RWPE1 (cell line): ENCODE data around the gene MCUB.
"Not testable (repeated sequence)": the region's sequence is repeated elsewhere in the genome, so short reads cannot be mapped to it uniquely, and the experiment has no call there.

ENCODE experiments used
- CTCF ChIA-PET: fragments of 350-600 bp; sonication (Branson Sonifier 250); formaldehyde crosslinking; extraction: SDS; loops from one replicate; lab custom pipeline; 2021; lab: Yijun Ruan, JAX
- POLR2A ChIA-PET: fragments of 400-600 bp; formaldehyde crosslinking; extraction: SDS; loops from one replicate; lab custom pipeline; 2020; ENCODE audit warnings: antibody characterized with exemption; ENCODE audit not compliant: low non-redundant PET; lab: Yijun Ruan, JAX
- DNase-seq: peaks from one replicate; pipeline ENCODE4 v3.0.0; 2012; ENCODE audit warnings: low spot score
- H3K27ac ChIP-seq: fragments of 450-650 bp; 2 replicates; pipeline ENCODE4 v1.5.1; 2017
- TF ChIP-seq, protein P1 (sequence below): fragments of 450-650 bp; conservative IDR thresholded peaks from 2 replicates; pipeline ENCODE4 v1.5.1; 2017; ENCODE audit warnings: low read depth, mild to moderate bottlenecking

Gene MCUB

DNA sequence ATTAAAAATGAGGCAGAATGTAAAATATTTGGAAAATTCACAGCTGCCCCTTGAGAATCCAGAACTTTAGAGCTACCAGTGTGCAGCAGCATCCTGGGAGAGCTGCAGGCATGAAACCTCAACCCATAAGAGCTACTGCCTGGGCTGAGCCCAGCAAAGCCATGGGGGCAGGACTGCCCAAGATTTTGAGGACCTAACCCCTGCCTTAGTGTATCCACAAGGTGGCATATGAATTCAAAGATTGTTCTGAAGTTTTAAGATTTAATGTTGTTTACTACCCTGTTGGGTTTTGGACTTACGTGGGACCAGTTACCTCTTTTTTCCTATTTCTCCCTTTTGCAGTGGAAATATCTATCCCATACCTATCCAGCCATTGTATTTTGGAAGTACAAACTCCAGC is 116.8 kb downstream of the MCUB start:
- no peak for DNase-seq
- TF ChIP-seq, protein P1, sequence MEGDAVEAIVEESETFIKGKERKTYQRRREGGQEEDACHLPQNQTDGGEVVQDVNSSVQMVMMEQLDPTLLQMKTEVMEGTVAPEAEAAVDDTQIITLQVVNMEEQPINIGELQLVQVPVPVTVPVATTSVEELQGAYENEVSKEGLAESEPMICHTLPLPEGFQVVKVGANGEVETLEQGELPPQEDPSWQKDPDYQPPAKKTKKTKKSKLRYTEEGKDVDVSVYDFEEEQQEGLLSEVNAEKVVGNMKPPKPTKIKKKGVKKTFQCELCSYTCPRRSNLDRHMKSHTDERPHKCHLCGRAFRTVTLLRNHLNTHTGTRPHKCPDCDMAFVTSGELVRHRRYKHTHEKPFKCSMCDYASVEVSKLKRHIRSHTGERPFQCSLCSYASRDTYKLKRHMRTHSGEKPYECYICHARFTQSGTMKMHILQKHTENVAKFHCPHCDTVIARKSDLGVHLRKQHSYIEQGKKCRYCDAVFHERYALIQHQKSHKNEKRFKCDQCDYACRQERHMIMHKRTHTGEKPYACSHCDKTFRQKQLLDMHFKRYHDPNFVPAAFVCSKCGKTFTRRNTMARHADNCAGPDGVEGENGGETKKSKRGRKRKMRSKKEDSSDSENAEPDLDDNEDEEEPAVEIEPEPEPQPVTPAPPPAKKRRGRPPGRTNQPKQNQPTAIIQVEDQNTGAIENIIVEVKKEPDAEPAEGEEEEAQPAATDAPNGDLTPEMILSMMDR = no peak
- H3K27ac ChIP-seq = no peak overlapping the region
- CTCF ChIA-PET = no interaction called here
- POLR2A ChIA-PET = no interaction called here

DNA sequence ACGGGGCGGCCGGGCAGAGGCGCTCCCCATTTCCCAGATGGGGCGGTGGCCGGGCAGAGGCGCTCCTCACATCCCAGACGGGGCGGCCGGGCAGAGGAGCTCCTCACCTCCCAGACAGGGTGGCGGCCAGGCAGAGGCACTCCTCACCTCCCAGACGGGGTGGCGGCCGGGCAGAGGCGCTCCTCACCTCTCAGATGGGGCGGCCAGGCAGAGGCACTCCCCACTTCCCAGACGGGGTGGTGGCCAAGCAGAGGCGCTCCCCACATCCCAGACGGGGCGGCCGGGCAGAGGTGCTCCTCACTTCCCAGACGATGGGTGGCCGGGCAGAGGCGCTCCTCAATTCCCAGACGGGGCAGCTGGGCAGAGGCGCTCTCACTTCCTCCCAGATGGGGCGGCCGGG is 118.4 kb downstream of the MCUB start:
- DNase-seq, POLR2A ChIA-PET, H3K27ac ChIP-seq: not testable (repeated sequence)
- CTCF ChIA-PET = interaction anchor here (0.6 kb wide), 1 partner anchor 927 kb away, joined by 3 read pairs; no protein-coding TSS in a partner anchor

DNA sequence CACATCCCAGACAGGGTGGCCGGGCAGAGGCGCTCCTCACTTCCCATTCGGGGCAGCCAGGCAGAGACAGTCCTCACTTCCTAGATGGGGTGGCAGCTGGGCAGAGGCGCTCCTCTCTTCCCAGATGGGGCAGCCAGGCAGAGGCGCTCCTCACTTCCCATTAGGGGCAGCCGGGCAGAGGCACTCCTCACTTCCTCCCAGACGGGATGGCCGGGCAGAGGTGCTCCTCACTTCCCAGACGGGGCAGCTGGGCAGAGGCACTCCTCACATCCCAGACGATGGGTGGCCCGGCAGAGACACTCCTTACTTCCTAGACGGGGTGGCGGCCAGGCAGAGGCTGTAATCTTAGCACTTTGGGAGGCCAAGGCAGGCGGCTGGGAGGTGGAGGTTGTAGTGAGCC is 118.9 kb downstream of the MCUB start:
- DNase-seq, POLR2A ChIA-PET, H3K27ac ChIP-seq, CTCF ChIA-PET: not testable (repeated sequence)

DNA sequence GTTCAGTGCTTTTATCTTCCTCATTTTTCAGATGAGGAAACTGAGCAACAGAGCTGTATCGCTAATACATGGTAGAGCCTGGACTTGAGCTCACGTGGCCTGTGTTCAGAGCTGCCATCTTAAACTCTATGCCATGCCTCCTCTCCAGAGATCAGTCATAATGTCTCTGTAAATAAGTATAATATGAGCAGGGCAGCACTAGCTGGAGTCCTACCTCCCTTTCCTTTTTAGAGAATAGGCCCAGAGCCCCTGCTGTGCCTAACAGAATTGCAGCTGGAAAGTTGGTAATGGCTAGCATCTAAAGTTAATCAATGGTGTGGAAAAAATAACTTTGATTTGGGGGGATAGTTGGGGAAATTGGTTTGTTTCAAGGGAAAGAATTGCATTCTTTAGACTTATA is 122.8 kb downstream of the MCUB start:
- CTCF ChIA-PET = no interaction called here
- DNase-seq = no peak
- no peak overlapping the region for H3K27ac ChIP-seq
- TF ChIP-seq, protein P1 = no peak
- POLR2A ChIA-PET = no interaction called here

DNA sequence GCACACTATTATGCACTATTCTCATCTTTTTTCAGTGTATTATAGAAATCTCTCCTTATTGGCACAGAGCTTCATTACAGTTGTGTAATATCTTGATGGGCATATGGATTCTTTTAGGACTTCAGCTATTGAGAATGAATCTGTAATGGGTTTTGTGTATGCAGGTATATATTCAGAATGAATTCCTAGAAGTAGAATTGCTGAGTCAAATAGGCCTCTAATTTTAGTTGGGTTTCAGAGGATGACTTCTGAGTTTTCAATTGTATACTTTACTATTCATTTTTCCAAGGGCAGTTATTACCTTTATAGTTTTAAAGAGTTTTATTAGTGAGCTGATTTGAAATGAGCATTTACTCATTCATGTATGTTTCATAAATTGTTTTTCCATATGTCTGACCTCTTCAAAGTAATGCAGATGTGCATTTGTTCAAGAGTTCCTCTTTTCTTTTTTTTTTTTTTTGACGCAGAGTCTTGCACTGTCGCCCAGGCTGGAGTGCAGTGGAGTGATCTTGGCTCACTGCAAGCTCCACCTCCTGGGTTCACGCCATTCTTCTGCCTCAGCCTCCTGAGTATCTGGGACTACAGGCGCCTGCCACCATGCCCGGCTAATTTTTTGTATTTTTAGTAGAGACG is 123.7 kb downstream of the MCUB start:
- CTCF ChIA-PET = interaction anchor here (0.6 kb wide), 1 partner anchor 73 kb away, joined by 3 read pairs; no protein-coding TSS in a partner anchor
- DNase-seq = no peak
- POLR2A ChIA-PET = no interaction called here
- no peak overlapping the region for H3K27ac ChIP-seq
- TF ChIP-seq, protein P1 = no peak

DNA sequence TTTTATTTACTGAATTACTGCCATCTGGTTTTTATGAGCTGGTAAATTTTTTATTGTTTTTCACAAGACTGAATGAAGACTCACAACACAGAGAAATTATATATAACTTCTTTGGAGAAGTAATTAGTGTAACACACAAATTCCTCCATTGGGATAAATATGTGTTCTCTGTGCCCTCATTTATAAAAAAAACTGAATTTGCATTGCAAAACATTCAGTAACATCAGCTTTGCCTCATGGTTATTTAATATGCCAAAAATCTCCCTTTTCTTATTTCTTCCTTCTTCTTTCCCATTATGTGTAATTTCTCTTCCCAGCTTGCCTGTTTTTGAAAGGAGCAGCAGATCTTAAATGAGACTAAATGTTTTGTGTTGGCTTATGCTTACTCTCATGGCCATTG is 124.7 kb downstream of the MCUB start:
- ChIA-PET POLR2A (no interaction called here), CTCF (no interaction called here)
- DNase-seq = no peak
- no peak overlapping the region for H3K27ac ChIP-seq
- TF ChIP-seq, protein P1 = no peak

DNA sequence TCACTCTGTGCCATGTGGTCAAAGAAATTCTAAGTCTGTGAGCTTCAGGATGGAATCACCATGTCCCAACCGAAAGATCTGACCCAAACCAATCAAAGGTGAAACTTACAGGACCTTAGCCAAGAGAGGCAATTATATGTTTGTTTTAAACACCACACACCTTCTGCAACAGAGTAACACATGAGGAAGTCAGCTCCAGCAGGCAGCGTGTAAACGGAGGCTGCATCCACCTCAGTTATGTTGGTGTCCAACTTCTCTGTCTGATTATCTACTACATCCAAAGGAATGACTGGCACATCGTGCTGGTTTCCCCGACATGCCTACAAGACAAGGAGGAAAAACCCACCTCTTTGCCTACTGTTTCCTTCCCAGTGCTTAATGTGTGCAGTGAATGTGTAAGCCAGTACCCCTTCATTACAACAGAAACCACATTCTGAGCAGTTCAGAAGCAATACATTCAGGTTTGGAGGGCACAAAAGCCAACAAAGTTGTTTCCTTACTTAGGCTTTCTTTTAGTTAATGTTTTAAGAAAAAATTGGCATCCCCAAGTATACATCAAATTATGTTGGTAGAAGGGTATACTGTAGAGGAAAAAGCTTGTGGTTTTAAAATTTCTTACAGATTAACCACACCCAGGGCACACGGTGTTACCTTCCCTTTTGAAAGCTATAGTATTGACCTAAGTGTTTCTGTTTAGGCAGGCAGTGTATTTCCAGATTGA is 130.8 kb downstream of the MCUB start:
- TF ChIP-seq, protein P1 = no peak
- no peak overlapping the region for H3K27ac ChIP-seq
- DNase-seq = no peak
- ChIA-PET POLR2A (interaction anchor here (0.6 kb wide), 2 partner anchors 9 to 123 kb away, joined by 3 to 4 read pairs; no protein-coding TSS in a partner anchor), CTCF (no interaction called here)
